HCT116 (cell line): ENCODE data around the gene MED6. TPM values are rescaled to one million over a fixed set of nuclear protein-coding genes. Genes with fewer than 3 reads are reported as not detected.

Source experiments
- ATAC-seq: fragments of 200-7000 bp; cut with Tn5 transposase; 2 replicates; pipeline ENCODE4 v1.9.1; 2020; ENCODE audit warnings: mild to moderate bottlenecking, moderate library complexity
- BruUV-seq: library from RNA; stranded (reverse); fragments of 400-500 nt; replicated peaks from 2 replicates; lab custom pipeline; 2021; lab: Mats Ljungman, UMichigan
- CTCF ChIA-PET: fragments of 300-600 bp; sonication (Branson Sonifier 250); formaldehyde crosslinking; loops from one replicate; lab custom pipeline; 2021; ENCODE audit warnings: antibody characterized with exemption; lab: Charles Lee
- POLR2A ChIA-PET: fragments of 300-600, 350-600 bp; sonication (Branson Sonifier 250); formaldehyde crosslinking; loops from one replicate; lab custom pipeline; 2021; ENCODE audit warnings: antibody characterized with exemption; lab: Charles Lee
- RAD21 ChIA-PET, 2 experiments: fragments of 300-600 bp; sonication (Branson Sonifier 250); formaldehyde crosslinking; loops; one replicate each; lab custom pipeline; 2023; ENCODE audit warnings: low total read pairs in 2 of 2; ENCODE audit not compliant: uncharacterized antibody in 2 of 2, unreplicated experiment in 2 of 2, low non-redundant PET in 1 of 2; lab: Charles Lee
- DNase-seq: peaks from one replicate; pipeline ENCODE4 v3.0.0-alpha.2; 2010; ENCODE audit warnings: low read depth, low spot score
- H2AFZ ChIP-seq: fragments of 200-600 bp; shearing (Covaris generic), sonication (generic); 2 replicates; pipeline ENCODE4 v1.6.1; 2017; ENCODE audit warnings: low read depth, mixed run types, mixed read lengths, antibody characterized with exemption, low read length; ENCODE audit not compliant: poor library complexity, severe bottlenecking
- H3K27ac ChIP-seq: 2 replicates; pipeline ENCODE4 v1.5.1; 2012; ENCODE audit warnings: low read depth, low read length
- H3K27me3 ChIP-seq: fragments of 200-600 bp; sonication (generic); 2 replicates; pipeline ENCODE4 v1.6.1; 2016; ENCODE audit warnings: mixed run types, low read length, mixed read lengths; ENCODE audit not compliant: insufficient read depth
- H3K36me3 ChIP-seq, 2 experiments: fragments of 200-500 bp in 1 of 2; fragments of 200-600 bp in 1 of 2; sonication (Bioruptor generic) in 1 of 2; sonication (generic) in 1 of 2; 2 replicates each; pipeline versions ENCODE4 v1.5.1 to v1.6.1; 2014 to 2016; ENCODE audit warnings: low read length in 2 of 2, inconsistent platforms in 1 of 2, mixed read lengths in 1 of 2, mixed run types in 1 of 2; ENCODE audit not compliant: insufficient read depth in 2 of 2, control insufficient read depth in 1 of 2
- H3K4me1 ChIP-seq, 2 experiments: fragments of 200-600 bp in 1 of 2; sonication (generic) in 1 of 2; 2 replicates each; pipeline versions ENCODE4 v1.5.1 to v1.6.1; 2012 to 2017; ENCODE audit warnings: low read length in 2 of 2, inconsistent platforms in 1 of 2, mild to moderate bottlenecking in 1 of 2, mixed read lengths in 1 of 2, mixed run types in 1 of 2, moderate library complexity in 1 of 2; ENCODE audit not compliant: insufficient read depth in 2 of 2, control insufficient read depth in 1 of 2
- H3K4me2 ChIP-seq: fragments of 200-600 bp; sonication (generic); 2 replicates; pipeline ENCODE4 v1.6.1; 2017; ENCODE audit warnings: mixed run types, low read length, mixed read lengths
- H3K4me3 ChIP-seq, 2 experiments: fragments of 200-600 bp in 1 of 2; sonication (generic) in 1 of 2; replicated peaks in 1 of 2; 2 replicates each; pipeline ENCODE4 v1.5.1; 2011 to 2016; ENCODE audit warnings: low read length in 2 of 2, control low read depth in 1 of 2, low read depth in 1 of 2, mild to moderate bottlenecking in 1 of 2, mixed read lengths in 1 of 2, mixed run types in 1 of 2
- H3K79me2 ChIP-seq: fragments of 200-600 bp; sonication (generic); 2 replicates; pipeline ENCODE4 v1.6.1; 2017; ENCODE audit warnings: mild to moderate bottlenecking, mixed run types, low read length, moderate library complexity, mixed read lengths; ENCODE audit not compliant: insufficient read depth
- H3K9ac ChIP-seq: fragments of 200-600 bp; sonication (generic); 2 replicates; pipeline ENCODE4 v1.6.1; 2016; ENCODE audit warnings: low read length, mixed read lengths
- H3K9me2 ChIP-seq: fragments of 200-600 bp; sonication (generic), shearing (Covaris generic); 2 replicates; pipeline ENCODE4 v1.6.1; 2017; ENCODE audit warnings: mixed run types, mild to moderate bottlenecking, moderate library complexity; ENCODE audit not compliant: insufficient read depth
- H3K9me3 ChIP-seq, 2 experiments: fragments of 200-500 bp in 1 of 2; fragments of 200-600 bp in 1 of 2; sonication (Bioruptor generic) in 1 of 2; sonication (generic) in 1 of 2; 2 replicates each; pipeline ENCODE4 v1.6.1; 2014 to 2017; ENCODE audit warnings: low read length in 2 of 2, mixed read lengths in 2 of 2, inconsistent platforms in 1 of 2, low read depth in 1 of 2, mild to moderate bottlenecking in 1 of 2, mixed run types in 1 of 2, moderate library complexity in 1 of 2; ENCODE audit not compliant: control insufficient read depth in 1 of 2, insufficient read depth in 1 of 2
- H4K20me1 ChIP-seq: fragments of 200-600 bp; sonication (generic), shearing (Covaris generic); 2 replicates; pipeline ENCODE4 v1.6.1; 2017; ENCODE audit warnings: mixed run types, mild to moderate bottlenecking, moderate library complexity; ENCODE audit not compliant: insufficient read depth
- CTCF ChIP-seq, 3 experiments: fragments of 200-600 bp in 1 of 3; sonication (generic) in 1 of 3; IDR thresholded peaks in 2 of 3; conservative IDR thresholded peaks in 1 of 3; 2 replicates each; pipeline ENCODE4 v1.5.1; 2012 to 2017; ENCODE audit warnings: low read depth in 2 of 3, low read length in 2 of 3, antibody characterized with exemption in 1 of 3, borderline replicate concordance in 1 of 3, control low read depth in 1 of 3, mild to moderate bottlenecking in 1 of 3, mixed read lengths in 1 of 3, mixed run types in 1 of 3, moderate library complexity in 1 of 3; ENCODE audit not compliant: insufficient read depth in 1 of 3
- RAD21 ChIP-seq: IDR thresholded peaks from 2 replicates; pipeline ENCODE4 v1.6.1; 2012; ENCODE audit warnings: low read depth, mild to moderate bottlenecking
- ZFX ChIP-seq: fragments of 450-650 bp; IDR thresholded peaks from 2 replicates; pipeline ENCODE4 v1.6.1; 2017
- intact Hi-C: fragments of 100-400 bp; cut with micrococcal nuclease; formaldehyde crosslinking; loops from 2 replicates; pipeline ENCODE4 v1.10.0; 2022
- total RNA-seq: library from RNA; stranded (reverse); gene quantifications from one replicate; pipeline ENCODE4 v1.2.1, GENCODE V29; 2021; ENCODE audit not compliant: unreplicated experiment

MED6 gene
- total RNA-seq, 1 experiment from 2014 or later, result 39.6 TPM

- BruUV-seq, result no TSS peak
- no peaks in the 10 kb centered on the region for H3K9me2 ChIP-seq
- CTCF ChIA-PET, result no interaction called here
- POLR2A ChIA-PET, result no interaction called here
- H3K36me3 ChIP-seq, result no peaks in the 10 kb centered on the region
- peak overlapping the region; percentile 70 for H3K4me2 ChIP-seq
- peaks cover 14 to 22% of the 10 kb centered on the region in 2 experiments for H3K4me1 ChIP-seq
- TF ChIP-seq CTCF (IDR thresholded peaks at IDR 0.05 in 2 of 3, conservative IDR thresholded peaks at IDR 0.05 in 1 of 3; ENCODE audit: borderline replicate concordance in 1 of 3, insufficient read depth in 1 of 3, low read depth in 2 of 3, low read length in 2 of 3), result no peak
- TF ChIP-seq, all 23 proteins: peak for 0
- no peaks in the 10 kb centered on the region for H4K20me1 ChIP-seq
- H2AFZ ChIP-seq, result peak overlapping the region; percentile 38
- ATAC-seq, result peak; percentile 24
- H3K27me3 ChIP-seq, result no peaks in the 10 kb centered on the region
- peak overlapping the region; percentile 55 to 65 for H3K4me3 ChIP-seq
- intact Hi-C loops, result no loop called here
- no peak overlapping the region for H3K27ac ChIP-seq
- H3K9me3 ChIP-seq, result no peaks in the 10 kb centered on the region
- RAD21 ChIA-PET, result no interaction called here
- H3K79me2 ChIP-seq, result no peaks in the 10 kb centered on the region
- no peak for DNase-seq
- H3K9ac ChIP-seq, result peak overlapping the region; percentile 49
These were observed 42.1 kb upstream of the MED6 start for GRCh38 chr14:70642303-70643235.

- CTCF ChIA-PET, result no interaction called here
- no peaks in the 10 kb centered on the region for H3K9me3 ChIP-seq
- no TSS peak for BruUV-seq
- no peak for DNase-seq
- H3K9me2 ChIP-seq, result no peaks in the 10 kb centered on the region
- H3K27me3 ChIP-seq, result no peaks in the 10 kb centered on the region
- H3K4me1 ChIP-seq, result peaks cover 14 to 24% of the 10 kb centered on the region in 2 experiments
- intact Hi-C loops, result no loop called here
- H3K79me2 ChIP-seq, result no peaks in the 10 kb centered on the region
- RAD21 ChIA-PET, result interaction anchor here in 1 of 2 experiments (0.9 kb wide), 1 partner anchor 167 kb away, joined by 3 read pairs; no protein-coding TSS in a partner anchor
- no peaks in the 10 kb centered on the region for H4K20me1 ChIP-seq
- TF ChIP-seq RAD21 (no peak), ZFX (0 out of 2 replicates have a peak, but pooled peaks have one; percentile 8)
- TF ChIP-seq, all 23 proteins: peak for 1
- POLR2A ChIA-PET, result no interaction called here
- Histone ChIP-seq H3K36me3 (no peaks in the 10 kb centered on the region), H3K4me3 (peak within 1 kb of the TSS; percentile 55 to 65), H3K4me2 (peak within 1 kb of the TSS; percentile 70), H2AFZ (peak within 1 kb of the TSS; percentile 38), H3K27ac (no peak within 1 kb of the TSS), H3K9ac (peak within 1 kb of the TSS; percentile 49)
- ATAC-seq, result peak; percentile 59
These were observed 41.3 kb upstream of the MED6 start, which contains the start of gene TTC9 for GRCh38 chr14:70641548-70642302. Gene TTC9 (plus strand): TSS chr14:70641916. CDS start chr14:70642130, 214 bp downstream.
